Ishikawa (cell line): Measurements from ENCODE around the gene DLEC1.

ENCODE experiments used
- CEBPB ChIP-seq: IDR thresholded peaks from 2 replicates; pipeline ENCODE4 v1.6.1; 2012
- CREB1 ChIP-seq: IDR thresholded peaks from 2 replicates; pipeline ENCODE4 v1.6.1; 2012; ENCODE audit warnings: low read depth
- EGR1 ChIP-seq: IDR thresholded peaks from 2 replicates; pipeline ENCODE4 v1.6.1; 2012
- EP300 ChIP-seq: IDR thresholded peaks from 2 replicates; pipeline ENCODE4 v1.6.1; 2012; ENCODE audit warnings: borderline replicate concordance
- FOXM1 ChIP-seq: IDR thresholded peaks from 2 replicates; pipeline ENCODE4 v1.6.1; 2012; ENCODE audit warnings: low read depth, borderline replicate concordance
- MAX ChIP-seq: IDR thresholded peaks from 2 replicates; pipeline ENCODE4 v1.6.1; 2012
- NFIC ChIP-seq: IDR thresholded peaks from 2 replicates; pipeline ENCODE4 v1.6.1; 2012
- RAD21 ChIP-seq: IDR thresholded peaks from 2 replicates; pipeline ENCODE4 v1.6.1; 2012; ENCODE audit warnings: low read depth
- REST ChIP-seq: IDR thresholded peaks from 2 replicates; pipeline ENCODE4 v1.6.1; 2012; ENCODE audit warnings: low read depth, mild to moderate bottlenecking
- TAF1 ChIP-seq: IDR thresholded peaks from 2 replicates; pipeline ENCODE4 v1.6.1; 2012; ENCODE audit warnings: low read depth, mild to moderate bottlenecking
- TCF12 ChIP-seq: IDR thresholded peaks from 2 replicates; pipeline ENCODE4 v1.6.1; 2012; ENCODE audit warnings: low read depth
- TEAD4 ChIP-seq: IDR thresholded peaks from 2 replicates; pipeline ENCODE4 v1.6.1; 2012
- USF1 ChIP-seq: IDR thresholded peaks from 2 replicates; pipeline ENCODE4 v1.6.1; 2012
- YY1 ChIP-seq: IDR thresholded peaks from 2 replicates; pipeline ENCODE4 v1.6.1; 2012; ENCODE audit warnings: low read depth
- ZBTB7A ChIP-seq: IDR thresholded peaks from 2 replicates; pipeline ENCODE4 v1.6.1; 2012; ENCODE audit warnings: low read depth

Gene DLEC1

GRCh38 chr3:38140326-38141172, 101.5 kb downstream of the DLEC1 start:
- no peak for TF ChIP-seq YY1
- peak; percentile 26; the same call in 1 of the 2 replicates for TF ChIP-seq RAD21

- TF ChIP-seq TEAD4 (no peak), TAF1 (no peak), CREB1 (no peak), FOXM1 (no peak), TCF12 (no peak), ZBTB7A (no peak), CEBPB (no peak), MAX (no peak), YY1 (no peak), USF1 (no peak), NFIC (no peak), RAD21 (no peak), EP300 (no peak), EGR1 (no peak), REST (no peak)
Observed at GRCh38 chr3:38141173-38141951, 102.4 kb downstream of the DLEC1 start.

- TF ChIP-seq TEAD4 (no peak), REST (no peak), MAX (no peak)
Observed at GRCh38 chr3:38141952-38142273, 102.9 kb downstream of the DLEC1 start.

- TF ChIP-seq TAF1: no peak
- TF ChIP-seq ZBTB7A: no peak
- no peak for TF ChIP-seq TCF12
- no peak for TF ChIP-seq REST
- TF ChIP-seq TEAD4: no peak
- no peak for TF ChIP-seq EGR1
- no peak for TF ChIP-seq USF1
- no peak for TF ChIP-seq MAX
- TF ChIP-seq CREB1: no peak
- no peak for TF ChIP-seq RAD21
- no peak for TF ChIP-seq NFIC
- TF ChIP-seq YY1: no peak
- no peak for TF ChIP-seq EP300
- TF ChIP-seq FOXM1: no peak
- TF ChIP-seq CEBPB: no peak
Observed at GRCh38 chr3:38142959-38143358, 104.0 kb downstream of the DLEC1 start.
